Central memory CD4-positive, alpha-beta T cell (primary cell): ENCODE measurements around the gene CBX4.
A peak's percentile ranks its signal among the peaks of the same experiment; 100 is the strongest.

Source experiments
- DNase-seq: peaks from one replicate; pipeline ENCODE4 v3.0.0; 2022

CBX4 gene

GRCh38 chr17:79799174-79799537, 40.1 kb downstream of the CBX4 start:
- DNase-seq: no peak

DNA sequence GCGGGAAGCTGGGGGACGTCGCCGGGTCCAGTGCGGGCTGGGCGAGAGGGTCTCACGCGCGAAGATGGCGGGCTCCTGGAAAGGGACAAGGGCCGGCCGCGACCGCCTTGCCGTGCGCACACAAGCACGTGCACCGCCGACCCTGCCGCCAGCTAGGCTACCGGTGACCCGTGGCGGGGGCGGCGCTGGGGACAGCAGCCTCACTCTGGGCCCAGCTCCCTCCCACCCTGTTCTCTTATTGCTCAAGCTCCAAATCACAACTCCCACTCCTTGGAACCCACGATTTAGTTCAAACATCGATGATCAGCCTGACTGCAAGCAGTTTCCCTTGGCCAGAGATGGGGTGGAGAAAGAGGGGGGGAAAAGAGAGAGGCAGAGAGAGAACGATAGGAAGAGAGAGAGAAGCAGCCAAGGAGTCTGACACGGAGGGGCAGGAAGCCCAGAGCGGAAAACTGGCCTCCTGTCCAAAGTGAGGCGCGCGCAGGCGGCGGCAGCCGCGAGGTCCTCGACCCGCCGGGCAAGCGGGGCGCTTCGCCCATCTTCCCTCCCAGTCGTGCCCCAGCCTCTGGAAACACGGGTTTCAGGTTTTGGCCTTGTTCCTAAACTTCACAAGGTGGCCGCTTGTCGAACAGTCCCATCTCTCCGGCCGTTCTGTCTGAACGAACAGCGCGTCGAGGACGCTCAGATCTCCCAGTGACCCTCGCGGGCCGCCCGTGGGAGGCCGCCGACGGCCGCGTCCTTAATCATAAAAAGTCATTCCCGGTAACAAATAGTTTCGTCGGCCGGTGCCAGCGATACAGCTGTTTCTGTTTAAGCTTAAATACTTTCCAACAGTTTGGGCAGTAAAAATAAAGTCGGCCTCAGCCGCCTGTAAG, 40.7 kb downstream of the CBX4 start:
- DNase-seq: no peak

DNA sequence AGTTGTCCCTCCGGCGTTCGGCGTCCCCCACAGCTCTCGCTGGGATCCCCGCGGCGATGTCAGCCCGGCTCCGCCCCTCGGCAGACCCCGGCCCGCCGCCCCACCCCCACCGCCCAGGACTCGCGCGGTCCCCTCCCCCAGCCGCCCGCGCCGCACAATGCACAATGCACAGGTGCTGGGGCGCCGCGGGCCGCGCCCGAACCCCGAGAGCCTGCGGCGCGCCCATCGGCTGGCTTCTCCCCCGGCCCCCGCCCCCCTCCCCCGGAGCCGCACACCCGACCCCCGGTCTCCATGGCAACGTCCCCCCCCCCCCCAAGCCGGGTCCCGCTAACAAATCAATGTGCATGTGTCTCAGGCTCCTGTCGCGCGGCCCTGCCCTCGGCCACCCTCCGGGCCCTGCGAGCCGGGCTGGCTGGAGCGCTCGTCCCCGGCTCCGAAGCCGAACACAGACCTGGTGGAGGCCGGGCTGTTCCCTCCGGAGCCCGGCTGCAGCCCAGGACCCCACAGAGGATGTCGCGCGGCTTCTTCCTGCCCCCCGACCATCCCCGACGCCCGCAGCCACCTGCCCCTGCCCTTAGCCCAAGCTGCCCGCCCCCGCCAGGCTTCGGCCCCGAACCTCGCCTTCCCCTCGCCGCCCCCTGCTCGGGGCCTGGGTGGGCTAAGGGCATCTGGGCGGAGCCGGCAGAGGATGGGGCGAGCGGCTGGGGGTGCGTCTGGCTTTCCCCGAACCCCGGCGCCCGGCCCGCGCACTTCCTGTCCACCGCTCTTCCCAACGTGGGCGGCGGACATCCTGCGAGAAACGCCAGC, 41.5 kb downstream of the CBX4 start:
- DNase-seq: no peak

DNA sequence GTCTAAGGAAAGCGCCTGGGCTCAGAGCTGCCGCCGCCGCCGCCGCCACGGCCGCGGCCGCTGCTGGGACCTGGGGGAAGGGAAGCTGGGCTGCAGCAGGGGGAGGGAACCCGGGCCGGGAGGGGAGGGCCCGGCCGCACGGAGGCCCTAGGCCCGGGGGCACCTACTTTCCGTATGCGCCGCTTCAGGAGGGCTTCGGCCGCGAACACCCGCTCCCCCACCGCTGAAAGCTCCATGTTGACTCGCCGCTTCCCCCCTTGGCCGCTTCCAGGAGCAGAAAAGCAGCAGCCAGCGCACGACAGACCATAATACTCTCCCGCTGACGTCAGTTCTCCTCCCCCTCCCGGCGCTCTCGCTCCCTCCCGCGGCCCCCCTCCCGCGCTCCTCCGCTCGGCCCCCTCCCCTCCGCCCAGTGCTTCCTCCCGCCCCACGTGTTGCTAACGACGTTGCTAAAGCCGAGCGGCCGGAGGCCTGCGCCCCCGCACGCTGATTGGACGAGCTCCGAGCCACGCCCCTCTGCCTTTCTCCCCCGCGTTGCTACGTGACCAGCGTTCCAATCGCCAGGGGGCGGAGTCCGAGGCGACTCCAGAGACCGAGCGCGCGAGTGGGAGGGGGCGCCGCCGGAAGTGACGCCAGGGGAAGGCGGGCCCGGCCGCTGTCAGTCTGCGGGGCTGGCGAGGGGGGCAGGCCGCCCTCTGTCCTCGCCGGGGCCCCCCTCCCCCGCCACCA, 42.3 kb downstream of the CBX4 start, which contains the start of gene CBX8:
TSS of gene CBX8 (minus strand) at position 315 of the 729 bp plus-strand sequence. CDS start at position 236, 79 bp downstream.
- peak; percentile 97 for DNase-seq

GRCh38 chr17:79796444-79796762, 42.8 kb downstream of the CBX4 start:
- DNase-seq: no peak

DNA sequence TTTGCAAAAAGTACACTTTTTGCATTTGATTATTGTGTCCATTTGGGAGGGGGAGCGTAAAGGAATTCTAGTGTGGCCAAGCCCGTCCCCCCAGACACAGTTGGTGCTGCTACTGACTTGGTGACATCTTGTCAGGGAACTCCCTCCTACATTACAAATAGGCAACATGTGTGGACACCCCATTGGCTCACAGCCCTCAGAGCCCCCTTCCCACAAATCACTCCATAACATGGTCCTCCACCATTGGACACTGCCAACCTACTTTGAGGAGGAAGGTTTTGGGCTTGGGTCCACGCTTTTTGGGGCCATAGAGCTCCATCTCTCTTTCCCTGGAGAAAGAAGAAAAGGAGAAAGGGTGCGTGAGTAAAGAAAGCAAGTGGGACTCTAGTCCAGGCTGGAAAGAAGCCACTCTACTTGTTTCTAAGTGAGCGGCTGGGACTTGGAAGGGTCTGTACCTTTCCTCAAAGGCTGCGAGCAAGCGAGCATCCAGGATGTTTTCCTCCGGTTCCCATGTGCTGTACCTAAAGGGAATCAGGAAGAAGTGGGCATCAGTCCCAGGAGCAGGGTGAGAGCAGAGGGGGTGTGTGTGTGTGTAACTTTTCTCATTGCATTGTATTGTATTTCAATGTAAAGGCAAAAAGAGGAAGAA, 43.3 kb downstream of the CBX4 start:
- no peak for DNase-seq

- no peak for DNase-seq
These were observed 44.4 kb downstream of the CBX4 start for GRCh38 chr17:79794659-79795511.

DNA sequence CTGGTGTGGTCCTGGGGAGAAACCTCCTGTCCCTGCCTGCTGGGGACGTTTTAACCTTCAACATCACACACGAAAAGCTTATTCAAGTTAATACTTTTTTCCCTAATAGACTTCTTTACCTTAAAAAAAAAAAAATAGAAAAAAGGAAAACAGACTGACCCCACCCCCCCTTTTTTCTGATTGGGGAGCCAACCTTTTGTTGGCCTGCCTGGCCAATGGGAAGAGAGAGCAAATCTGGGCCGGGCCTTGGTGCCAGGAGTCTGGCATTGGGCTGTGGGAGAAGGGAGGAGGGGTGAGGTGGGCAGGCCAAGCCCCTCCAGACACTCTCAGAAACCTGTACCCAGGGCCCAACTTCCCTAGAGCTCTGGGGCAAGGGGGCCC, 45.3 kb downstream of the CBX4 start:
- no peak for DNase-seq

- no peak for DNase-seq
These were observed 46.0 kb downstream of the CBX4 start for GRCh38 chr17:79792984-79793923.

DNA sequence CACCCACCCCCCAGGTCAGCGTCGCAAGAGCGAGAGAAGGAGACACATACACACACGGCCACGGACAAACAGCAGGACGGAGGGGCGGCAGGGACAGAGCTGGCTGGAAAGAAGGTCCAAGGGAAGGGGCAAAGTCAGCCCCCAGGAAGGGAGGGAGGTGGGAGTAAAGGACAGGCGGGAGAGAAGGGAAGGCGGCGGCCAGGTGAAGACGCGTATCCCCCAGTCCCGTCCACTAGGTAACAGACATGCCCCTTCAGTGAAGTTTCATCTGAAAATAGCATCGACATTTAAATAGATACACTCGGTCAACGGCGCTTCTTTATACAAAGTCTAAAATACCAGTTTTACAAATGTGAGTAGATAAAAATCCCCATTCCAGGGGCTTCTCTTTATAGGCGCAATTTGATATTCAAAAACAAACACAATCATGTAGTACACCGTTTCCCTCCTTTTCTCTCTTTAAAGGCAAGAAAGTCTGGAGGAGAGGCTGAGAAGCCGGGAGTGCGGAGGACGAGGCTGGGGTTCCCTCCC, 46.8 kb downstream of the CBX4 start:
- DNase-seq: no peak

GRCh38 chr17:79791735-79792161, 47.5 kb downstream of the CBX4 start:
- DNase-seq: no peak

DNA sequence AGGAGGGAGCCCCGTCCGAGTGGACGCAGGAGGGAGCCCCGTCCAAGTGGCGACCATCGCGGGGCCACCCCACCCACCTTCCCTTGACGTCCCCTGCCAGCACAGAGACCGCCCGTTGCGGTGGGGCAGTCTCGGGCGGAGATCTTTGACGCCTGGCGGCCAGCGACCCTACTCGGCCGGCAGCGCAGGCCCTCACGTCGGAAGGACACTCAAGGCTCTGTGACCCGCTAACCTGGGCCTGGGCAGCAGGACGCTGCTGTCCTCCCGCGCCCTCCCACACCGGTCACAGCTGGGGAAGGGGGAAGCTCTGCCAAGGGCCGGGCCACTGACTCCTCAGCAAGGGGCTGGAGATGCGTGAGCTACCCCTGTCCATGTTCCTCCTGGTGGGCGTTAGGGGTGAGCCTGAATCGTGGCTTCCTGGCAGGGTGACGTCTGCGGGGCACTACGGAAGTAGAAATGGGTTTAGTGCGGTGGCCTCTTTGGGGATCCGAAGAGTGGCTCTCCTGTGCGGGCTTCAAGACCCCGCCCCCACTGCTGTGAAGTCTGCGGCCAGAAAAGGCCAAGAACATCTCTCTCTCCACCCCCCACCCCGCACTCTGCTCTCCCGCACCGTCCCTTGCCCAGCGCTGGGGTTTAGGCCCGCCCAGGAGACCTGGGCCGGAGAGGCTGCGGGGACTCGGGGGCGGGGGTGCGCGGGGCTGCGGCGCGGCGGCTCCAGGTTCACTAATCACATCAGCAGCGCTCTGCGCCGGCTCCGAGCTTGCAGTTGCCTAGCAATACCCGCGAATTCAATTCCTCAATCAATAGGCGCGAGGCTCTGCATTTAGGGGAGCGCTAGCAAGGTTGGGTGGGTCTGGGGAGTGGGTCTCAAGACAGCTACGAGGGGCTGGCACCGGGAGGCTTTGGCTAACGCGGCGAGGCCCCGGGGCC, 48.2 kb downstream of the CBX4 start:
- no peak for DNase-seq

DNA sequence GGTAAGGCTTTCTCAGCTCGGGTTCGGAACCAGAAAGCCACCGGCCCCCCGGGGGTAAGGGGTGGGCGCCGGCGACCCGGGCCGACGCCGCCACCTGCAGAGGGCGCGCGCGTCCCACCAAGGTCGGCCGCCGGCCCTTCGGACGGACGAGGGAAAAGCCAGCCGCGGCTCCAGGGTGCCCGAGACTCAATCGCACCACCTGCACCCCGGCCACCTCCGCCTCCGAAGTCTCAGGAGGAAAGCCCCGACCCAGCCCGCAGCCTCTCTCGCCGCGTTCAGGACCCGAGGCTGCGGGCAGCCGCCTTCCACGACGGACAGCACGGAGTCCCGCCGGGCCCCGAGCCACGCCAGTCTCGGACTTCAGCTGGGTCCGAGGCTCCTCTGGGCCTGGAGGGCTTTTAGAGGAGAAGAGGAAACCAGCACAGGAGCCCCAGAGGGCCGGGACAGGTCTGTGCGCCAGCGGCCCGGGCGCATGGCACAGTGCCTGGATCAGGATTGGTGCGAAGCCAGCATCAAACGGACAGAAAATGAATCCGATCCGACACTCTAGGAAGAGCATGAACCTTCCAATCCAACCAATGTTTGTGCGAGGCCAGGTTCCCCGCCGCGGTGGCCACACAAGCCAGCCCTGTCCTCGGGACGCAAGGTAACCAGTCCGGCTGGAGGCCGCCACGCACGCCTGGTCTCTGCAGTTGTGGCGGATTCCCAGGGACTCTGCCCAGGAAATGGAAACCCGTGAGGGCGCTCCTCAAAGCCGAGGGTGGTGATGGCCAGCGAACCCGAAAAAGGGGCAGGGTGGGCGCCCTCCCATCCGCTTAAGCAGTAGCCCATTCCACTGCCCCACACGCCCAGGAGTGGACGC, 49.1 kb downstream of the CBX4 start:
- DNase-seq: no peak

- no peak for DNase-seq
These were observed 50.0 kb downstream of the CBX4 start for GRCh38 chr17:79788989-79789942.

GRCh38 chr17:79788455-79788854, 50.8 kb downstream of the CBX4 start:
- no peak for DNase-seq

- no peak for DNase-seq
These were observed 52.2 kb downstream of the CBX4 start for GRCh38 chr17:79786930-79787643.
